Left lung (tissue), 10 donors: Measurements from ENCODE around the gene NOXA1. TPM values are rescaled to one million over a fixed set of nuclear protein-coding genes. Genes with fewer than 3 reads are reported as not detected.
"Not testable (repeated sequence)": the region's sequence is repeated elsewhere in the genome, so short reads cannot be mapped to it uniquely, and the experiment has no call there.

Source experiments
- ATAC-seq: fragments of 200-7000 bp; cut with Tn5 transposase; one replicate; pipeline ENCODE4 v1.9.1; 2020; ENCODE audit warnings: moderate library complexity
- DNase-seq, 4 donors: peaks; one replicate each; pipeline ENCODE4 v3.0.0-alpha.2; 2013 to 2020
- H3K27ac ChIP-seq, 2 donors: fragments of 200-600 bp; sonication (generic) in 1 of 2; one replicate each; pipeline versions ENCODE4 v1.5.0 to v1.8.0; 2020 to 2021
- H3K27me3 ChIP-seq, 2 donors: fragments of 200-600 bp; sonication (generic) in 1 of 2; one replicate each; pipeline versions ENCODE4 v1.5.0 to v1.8.0; 2020 to 2021
- H3K36me3 ChIP-seq, 2 donors: fragments of 200-600 bp; sonication (generic) in 1 of 2; one replicate each; pipeline versions ENCODE4 v1.5.0 to v1.8.0; 2020 to 2021
- H3K4me1 ChIP-seq, 2 donors: fragments of 200-600 bp; one replicate each; pipeline ENCODE4 v1.8.0; 2021
- H3K4me3 ChIP-seq, 2 donors: fragments of 200-600 bp; sonication (generic) in 1 of 2; one replicate each; pipeline versions ENCODE4 v1.5.0 to v1.8.0; 2020 to 2021; ENCODE audit warnings: mild to moderate bottlenecking in 1 of 2
- H3K9me3 ChIP-seq, 2 donors: fragments of 200-600 bp; sonication (generic) in 1 of 2; one replicate each; pipeline versions ENCODE4 v1.5.0 to v1.8.0; 2020 to 2021
- CTCF ChIP-seq, 2 donors: fragments of 200-600 bp; sonication (generic) in 1 of 2; IDR thresholded peaks; one replicate each; pipeline versions ENCODE4 v1.5.0 to v1.8.0; 2021; ENCODE audit warnings: antibody characterized with exemption in 2 of 2
- intact Hi-C, 2 donors: fragments of 100-400 bp; cut with DNase I; formaldehyde crosslinking; loops; one replicate each; pipeline versions ENCODE4 v1.11.2 to v1.14.2; 2022
- polyA plus RNA-seq, 6 donors: library from polyadenylated mRNA; unstranded; fragments of 120-200 nt; gene quantifications; one replicate each; pipeline ENCODE4 v1.2.1, GENCODE V29; 2013; ENCODE audit not compliant: insufficient read length in 6 of 6
- total RNA-seq, 2 donors: library from RNA; stranded (reverse); fragmentation: NEBNext Ultra II Directional; extraction: Animal tissue kit (Norgen Biotek cat#: 25700); gene quantifications; one replicate each; pipeline ENCODE4 v1.2.1, GENCODE V29; 2021
- donor health status: DM: no; HTN: yes; CAD: no.
- donor health status: DM: no; HTN: no; CAD: no.

Gene NOXA1
- total and polyA plus RNA-seq, 8 donors, result 4.5 to 8.7 (median 6.9) TPM

- no peaks in the 10 kb centered on the region for H3K27me3 ChIP-seq
- H3K4me1 ChIP-seq, result no peaks in the 10 kb centered on the region
- no peak overlapping the region for H3K4me3 ChIP-seq
- intact Hi-C loops, result no loop called here
- ATAC-seq (no peak), DNase-seq (peak in 1 of 4 donors; percentile 10)
- H3K36me3 ChIP-seq, result peaks cover 0 to 6% of the 10 kb centered on the region in 2 donors
- H3K9me3 ChIP-seq, result peaks cover 0 to 4% of the 10 kb centered on the region in 2 donors
- no peak overlapping the region for H3K27ac ChIP-seq
- TF ChIP-seq CTCF (IDR thresholded peaks at IDR 0.05), result no peak
These were observed 46.8 kb upstream of the NOXA1 start for GRCh38 chr9:137376386-137376785.

GRCh38 chr9:137378688-137379410 lies 44.3 kb upstream of the NOXA1 start:
- intact Hi-C loops, result not testable (repeated sequence)

GRCh38 chr9:137379761-137380161 lies 43.4 kb upstream of the NOXA1 start:
- ATAC-seq (no peak), DNase-seq (peak in 1 of 4 donors; percentile 17)
- H3K27ac ChIP-seq, result no peak overlapping the region
- no peaks in the 10 kb centered on the region for H3K4me1 ChIP-seq
- no peak overlapping the region for H3K4me3 ChIP-seq
- intact Hi-C loops, result no loop called here
- no peaks in the 10 kb centered on the region for H3K36me3 ChIP-seq
- no peaks in the 10 kb centered on the region for H3K27me3 ChIP-seq
- TF ChIP-seq CTCF (IDR thresholded peaks at IDR 0.05), result no peak
- peaks cover 0 to 4% of the 10 kb centered on the region in 2 donors for H3K9me3 ChIP-seq

More at GRCh38 chr9:137378688-137379410, 44.3 kb upstream of the NOXA1 start:
- not testable (repeated sequence) for H3K9me3 ChIP-seq, H3K4me1 ChIP-seq, H3K36me3 ChIP-seq, ATAC-seq, H3K27me3 ChIP-seq, H3K27ac ChIP-seq, H3K4me3 ChIP-seq
- peak in 1 of 4 donors; percentile 24 for DNase-seq

- no peaks in the 10 kb centered on the region for H3K27me3 ChIP-seq
- ATAC-seq, result no peak
- H3K9me3 ChIP-seq, result peaks cover 0 to 4% of the 10 kb centered on the region in 2 donors
- no peak overlapping the region for H3K4me3 ChIP-seq
- intact Hi-C loops, result no loop called here
- H3K4me1 ChIP-seq, result no peaks in the 10 kb centered on the region
- H3K27ac ChIP-seq, result no peak overlapping the region
- TF ChIP-seq CTCF (IDR thresholded peaks at IDR 0.05), result no peak
- no peak for DNase-seq
- H3K36me3 ChIP-seq, result peaks cover 0 to 4% of the 10 kb centered on the region in 2 donors
These were observed 43.0 kb upstream of the NOXA1 start for GRCh38 chr9:137380171-137380570.

- no peaks in the 10 kb centered on the region for H3K27me3 ChIP-seq
- no peak overlapping the region for H3K27ac ChIP-seq
- no peak for TF ChIP-seq CTCF (IDR thresholded peaks at IDR 0.05)
- H3K4me3 ChIP-seq, result no peak overlapping the region
- ATAC-seq (no peak), DNase-seq (peak in 1 of 4 donors; percentile 28)
- H3K36me3 ChIP-seq, result peaks cover 0 to 6% of the 10 kb centered on the region in 2 donors
- H3K4me1 ChIP-seq, result no peaks in the 10 kb centered on the region
- peaks cover 0 to under 1% of the 10 kb centered on the region in 2 donors for H3K9me3 ChIP-seq
- intact Hi-C loops, result no loop called here
These were observed 42.6 kb upstream of the NOXA1 start for GRCh38 chr9:137380606-137381005.
